Body of pancreas (tissue), 4 donors: ENCODE results near the gene ST3GAL4.

Experiments
- POLR2A ChIP-seq, 3 donors: fragments of 450-650 bp; IDR thresholded peaks; one replicate each; pipeline ENCODE4 v1.6.1; 2016; ENCODE audit warnings: antibody characterized with exemption in 3 of 3, mild to moderate bottlenecking in 2 of 3
- TF ChIP-seq, protein P1 (sequence below), 7 experiments: fragments of 450-650 bp in 4 of 7; fragments of 200-600 bp in 3 of 7; sonication (generic) in 3 of 7; IDR thresholded peaks; one replicate each; pipeline ENCODE4 v1.5.1; 2016 to 2019; ENCODE audit warnings: antibody characterized with exemption in 7 of 7

DNA sequence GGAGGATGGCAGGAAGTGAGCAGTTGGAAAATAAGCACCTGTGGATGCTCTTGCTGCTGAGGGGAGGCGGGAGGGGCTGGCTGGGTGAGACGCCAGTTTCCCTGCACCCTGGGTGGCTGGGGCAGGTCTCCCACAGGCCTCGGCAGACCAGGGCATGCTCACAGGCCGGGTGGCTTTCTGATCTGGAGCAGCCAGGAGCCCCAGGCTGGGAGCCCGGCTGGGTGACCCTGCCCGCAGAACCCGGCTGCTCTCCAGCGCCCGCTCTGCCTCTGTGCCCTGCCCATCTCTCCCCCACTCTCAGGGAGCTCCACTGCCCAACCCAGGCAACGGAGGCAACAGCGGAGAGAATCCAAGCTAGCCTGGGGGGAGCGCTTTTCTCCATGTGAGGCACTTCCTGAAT is 27.0 kb upstream of the ST3GAL4 start:
- TF ChIP-seq, protein P1, sequence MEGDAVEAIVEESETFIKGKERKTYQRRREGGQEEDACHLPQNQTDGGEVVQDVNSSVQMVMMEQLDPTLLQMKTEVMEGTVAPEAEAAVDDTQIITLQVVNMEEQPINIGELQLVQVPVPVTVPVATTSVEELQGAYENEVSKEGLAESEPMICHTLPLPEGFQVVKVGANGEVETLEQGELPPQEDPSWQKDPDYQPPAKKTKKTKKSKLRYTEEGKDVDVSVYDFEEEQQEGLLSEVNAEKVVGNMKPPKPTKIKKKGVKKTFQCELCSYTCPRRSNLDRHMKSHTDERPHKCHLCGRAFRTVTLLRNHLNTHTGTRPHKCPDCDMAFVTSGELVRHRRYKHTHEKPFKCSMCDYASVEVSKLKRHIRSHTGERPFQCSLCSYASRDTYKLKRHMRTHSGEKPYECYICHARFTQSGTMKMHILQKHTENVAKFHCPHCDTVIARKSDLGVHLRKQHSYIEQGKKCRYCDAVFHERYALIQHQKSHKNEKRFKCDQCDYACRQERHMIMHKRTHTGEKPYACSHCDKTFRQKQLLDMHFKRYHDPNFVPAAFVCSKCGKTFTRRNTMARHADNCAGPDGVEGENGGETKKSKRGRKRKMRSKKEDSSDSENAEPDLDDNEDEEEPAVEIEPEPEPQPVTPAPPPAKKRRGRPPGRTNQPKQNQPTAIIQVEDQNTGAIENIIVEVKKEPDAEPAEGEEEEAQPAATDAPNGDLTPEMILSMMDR (IDR thresholded peaks at IDR 0.05), result no peak
- no peak for TF ChIP-seq POLR2A (IDR thresholded peaks at IDR 0.05)
